HL-60 (cell line): ENCODE results near the gene SOD3.

Experiments used
- DNase-seq, 2 experiments: peaks; one replicate each; pipeline ENCODE4 v3.0.0-alpha.2; 2010 to 2020; ENCODE audit warnings: low read depth in 1 of 2, low spot score in 1 of 2
- H3K27ac ChIP-seq: fragments of 250-450 bp; sonication (Bioruptor Pico); replicated peaks from 2 replicates; pipeline ENCODE4 v1.5.1; 2020; ENCODE audit warnings: mild to moderate bottlenecking, moderate library complexity
- H3K27me3 ChIP-seq: fragments of 250-450 bp; sonication (Bioruptor Pico); 2 replicates; pipeline ENCODE4 v1.5.1; 2021; ENCODE audit warnings: mild to moderate bottlenecking, moderate library complexity; ENCODE audit not compliant: insufficient read depth, poor library complexity, severe bottlenecking
- H3K4me3 ChIP-seq: replicated peaks from 2 replicates; pipeline ENCODE4 v1.5.1; 2011; ENCODE audit warnings: mild to moderate bottlenecking, control low read depth, low read length; ENCODE audit not compliant: insufficient read depth
- GABPA ChIP-seq: IDR thresholded peaks from 2 replicates; pipeline ENCODE4 v1.6.1; 2012; ENCODE audit warnings: low read depth
- POLR2AphosphoS5 ChIP-seq: IDR thresholded peaks from 2 replicates; pipeline ENCODE4 v1.6.1; 2012; ENCODE audit warnings: low read depth
- SPI1 ChIP-seq: IDR thresholded peaks from 2 replicates; pipeline ENCODE4 v1.6.1; 2012; ENCODE audit warnings: low read depth, mild to moderate bottlenecking, borderline replicate concordance
- TF ChIP-seq, protein P1 (sequence below): IDR thresholded peaks from one replicate; pipeline ENCODE4 v1.5.1; 2011; ENCODE audit warnings: low read length, control low read depth, inconsistent platforms; ENCODE audit not compliant: insufficient read depth
- TF ChIP-seq, protein P2 (sequence below): IDR thresholded peaks from 2 replicates; pipeline ENCODE4 v1.6.1; 2012; ENCODE audit warnings: low read depth; ENCODE audit not compliant: insufficient replicate concordance

Gene SOD3

DNA sequence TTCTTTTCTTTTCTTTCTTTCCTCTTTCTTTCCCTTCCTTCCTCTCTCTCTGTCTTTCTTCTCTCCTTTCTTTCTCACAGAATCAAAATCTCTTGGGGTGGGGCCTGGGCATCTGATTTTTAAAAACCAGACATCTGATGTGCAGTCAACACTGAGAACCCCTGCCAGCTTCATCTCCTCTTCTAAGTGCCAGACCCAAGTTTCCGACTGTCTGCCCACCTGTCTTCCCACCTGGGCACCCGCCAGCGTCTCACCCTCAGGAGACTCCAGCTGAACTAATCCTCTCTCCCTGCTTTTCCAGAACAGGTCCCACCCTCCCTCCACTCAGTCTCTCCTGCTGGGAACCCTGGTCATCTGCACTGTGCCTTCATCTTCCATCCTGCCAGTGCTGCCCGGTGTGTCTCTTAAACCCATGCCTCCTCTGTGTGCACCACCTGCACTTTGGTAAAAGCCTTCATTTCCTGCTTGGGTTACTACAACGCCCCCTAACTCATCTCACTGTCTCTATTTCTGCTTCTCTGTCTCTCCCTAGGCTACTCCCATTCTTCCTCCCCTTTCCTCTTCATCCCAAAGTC, 2.8 kb downstream of the SOD3 start:
- no peak for DNase-seq
- no peak for TF ChIP-seq GABPA
- TF ChIP-seq POLR2AphosphoS5 = no peak
- TF ChIP-seq SPI1 = no peak
- TF ChIP-seq, protein P1, sequence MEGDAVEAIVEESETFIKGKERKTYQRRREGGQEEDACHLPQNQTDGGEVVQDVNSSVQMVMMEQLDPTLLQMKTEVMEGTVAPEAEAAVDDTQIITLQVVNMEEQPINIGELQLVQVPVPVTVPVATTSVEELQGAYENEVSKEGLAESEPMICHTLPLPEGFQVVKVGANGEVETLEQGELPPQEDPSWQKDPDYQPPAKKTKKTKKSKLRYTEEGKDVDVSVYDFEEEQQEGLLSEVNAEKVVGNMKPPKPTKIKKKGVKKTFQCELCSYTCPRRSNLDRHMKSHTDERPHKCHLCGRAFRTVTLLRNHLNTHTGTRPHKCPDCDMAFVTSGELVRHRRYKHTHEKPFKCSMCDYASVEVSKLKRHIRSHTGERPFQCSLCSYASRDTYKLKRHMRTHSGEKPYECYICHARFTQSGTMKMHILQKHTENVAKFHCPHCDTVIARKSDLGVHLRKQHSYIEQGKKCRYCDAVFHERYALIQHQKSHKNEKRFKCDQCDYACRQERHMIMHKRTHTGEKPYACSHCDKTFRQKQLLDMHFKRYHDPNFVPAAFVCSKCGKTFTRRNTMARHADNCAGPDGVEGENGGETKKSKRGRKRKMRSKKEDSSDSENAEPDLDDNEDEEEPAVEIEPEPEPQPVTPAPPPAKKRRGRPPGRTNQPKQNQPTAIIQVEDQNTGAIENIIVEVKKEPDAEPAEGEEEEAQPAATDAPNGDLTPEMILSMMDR = no peak
- peaks cover 18% of the 10 kb centered on the region for H3K27me3 ChIP-seq

DNA sequence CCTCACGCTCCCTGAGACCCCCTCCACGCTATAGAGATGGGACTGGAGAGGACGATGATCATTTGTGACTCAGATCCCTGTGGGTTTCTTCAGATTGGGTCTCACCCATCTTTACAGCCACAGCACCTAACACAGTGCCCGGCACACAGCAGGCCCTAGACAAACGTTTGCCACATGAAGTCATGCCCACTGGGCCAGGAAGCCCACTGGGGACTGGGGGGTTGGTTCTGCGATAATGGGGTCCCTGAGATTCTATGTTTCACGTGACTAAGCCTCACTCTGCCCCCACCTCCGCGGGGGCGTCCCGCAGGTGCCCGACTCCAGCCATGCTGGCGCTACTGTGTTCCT, 3.8 kb downstream of the SOD3 start:
- no peak for DNase-seq
- no peak overlapping the region for H3K27ac ChIP-seq
- no peak for TF ChIP-seq POLR2AphosphoS5
- TF ChIP-seq, protein P1 = no peak
- TF ChIP-seq SPI1 = no peak
- TF ChIP-seq GABPA = no peak
- TF ChIP-seq, protein P2, sequence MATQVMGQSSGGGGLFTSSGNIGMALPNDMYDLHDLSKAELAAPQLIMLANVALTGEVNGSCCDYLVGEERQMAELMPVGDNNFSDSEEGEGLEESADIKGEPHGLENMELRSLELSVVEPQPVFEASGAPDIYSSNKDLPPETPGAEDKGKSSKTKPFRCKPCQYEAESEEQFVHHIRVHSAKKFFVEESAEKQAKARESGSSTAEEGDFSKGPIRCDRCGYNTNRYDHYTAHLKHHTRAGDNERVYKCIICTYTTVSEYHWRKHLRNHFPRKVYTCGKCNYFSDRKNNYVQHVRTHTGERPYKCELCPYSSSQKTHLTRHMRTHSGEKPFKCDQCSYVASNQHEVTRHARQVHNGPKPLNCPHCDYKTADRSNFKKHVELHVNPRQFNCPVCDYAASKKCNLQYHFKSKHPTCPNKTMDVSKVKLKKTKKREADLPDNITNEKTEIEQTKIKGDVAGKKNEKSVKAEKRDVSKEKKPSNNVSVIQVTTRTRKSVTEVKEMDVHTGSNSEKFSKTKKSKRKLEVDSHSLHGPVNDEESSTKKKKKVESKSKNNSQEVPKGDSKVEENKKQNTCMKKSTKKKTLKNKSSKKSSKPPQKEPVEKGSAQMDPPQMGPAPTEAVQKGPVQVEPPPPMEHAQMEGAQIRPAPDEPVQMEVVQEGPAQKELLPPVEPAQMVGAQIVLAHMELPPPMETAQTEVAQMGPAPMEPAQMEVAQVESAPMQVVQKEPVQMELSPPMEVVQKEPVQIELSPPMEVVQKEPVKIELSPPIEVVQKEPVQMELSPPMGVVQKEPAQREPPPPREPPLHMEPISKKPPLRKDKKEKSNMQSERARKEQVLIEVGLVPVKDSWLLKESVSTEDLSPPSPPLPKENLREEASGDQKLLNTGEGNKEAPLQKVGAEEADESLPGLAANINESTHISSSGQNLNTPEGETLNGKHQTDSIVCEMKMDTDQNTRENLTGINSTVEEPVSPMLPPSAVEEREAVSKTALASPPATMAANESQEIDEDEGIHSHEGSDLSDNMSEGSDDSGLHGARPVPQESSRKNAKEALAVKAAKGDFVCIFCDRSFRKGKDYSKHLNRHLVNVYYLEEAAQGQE = no peak
- H3K4me3 ChIP-seq = no peak overlapping the region
- peaks cover 18% of the 10 kb centered on the region for H3K27me3 ChIP-seq

More for the DNA sequence above, 2.8 kb downstream of the SOD3 start:
- H3K4me3 ChIP-seq = no peak overlapping the region
- no peak overlapping the region for H3K27ac ChIP-seq

DNA sequence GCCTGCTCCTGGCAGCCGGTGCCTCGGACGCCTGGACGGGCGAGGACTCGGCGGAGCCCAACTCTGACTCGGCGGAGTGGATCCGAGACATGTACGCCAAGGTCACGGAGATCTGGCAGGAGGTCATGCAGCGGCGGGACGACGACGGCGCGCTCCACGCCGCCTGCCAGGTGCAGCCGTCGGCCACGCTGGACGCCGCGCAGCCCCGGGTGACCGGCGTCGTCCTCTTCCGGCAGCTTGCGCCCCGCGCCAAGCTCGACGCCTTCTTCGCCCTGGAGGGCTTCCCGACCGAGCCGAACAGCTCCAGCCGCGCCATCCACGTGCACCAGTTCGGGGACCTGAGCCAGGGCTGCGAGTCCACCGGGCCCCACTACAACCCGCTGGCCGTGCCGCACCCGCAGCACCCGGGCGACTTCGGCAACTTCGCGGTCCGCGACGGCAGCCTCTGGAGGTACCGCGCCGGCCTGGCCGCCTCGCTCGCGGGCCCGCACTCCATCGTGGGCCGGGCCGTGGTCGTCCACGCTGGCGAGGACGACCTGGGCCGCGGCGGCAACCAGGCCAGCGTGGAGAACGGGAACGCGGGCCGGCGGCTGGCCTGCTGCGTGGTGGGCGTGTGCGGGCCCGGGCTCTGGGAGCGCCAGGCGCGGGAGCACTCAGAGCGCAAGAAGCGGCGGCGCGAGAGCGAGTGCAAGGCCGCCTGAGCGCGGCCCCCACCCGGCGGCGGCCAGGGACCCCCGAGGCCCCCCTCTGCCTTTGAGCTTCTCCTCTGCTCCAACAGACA, 4.4 kb downstream of the SOD3 start:
- TF ChIP-seq GABPA (no peak), SPI1 (no peak), POLR2AphosphoS5 (no peak)
- TF ChIP-seq, protein P1 = no peak
- TF ChIP-seq, protein P2 = no peak
- no peak overlapping the region for H3K4me3 ChIP-seq
- peaks cover 18% of the 10 kb centered on the region for H3K27me3 ChIP-seq
- H3K27ac ChIP-seq = no peak overlapping the region
- DNase-seq = no peak
